NCI-H2196 (cell line): ENCODE measurements around the gene METAP1D.
"Not testable (repeated sequence)": the region's sequence is repeated elsewhere in the genome, so short reads cannot be mapped to it uniquely, and the experiment has no call there.

Experiments used
- DNase-seq: peaks from one replicate; lab custom pipeline; 2025; ENCODE audit not compliant: unreplicated experiment; lab: John Stamatoyannopoulos, UW

METAP1D gene

GRCh38 chr2:172047566-172048507 lies 48.1 kb downstream of the METAP1D start:
- no peak for DNase-seq

GRCh38 chr2:172048508-172049503 lies 49.1 kb downstream of the METAP1D start:
- DNase-seq, result no peak

GRCh38 chr2:172049567-172050120 lies 49.9 kb downstream of the METAP1D start:
- DNase-seq, result no peak

GRCh38 chr2:172050479-172051125 lies 50.8 kb downstream of the METAP1D start:
- no peak for DNase-seq

GRCh38 chr2:172052000-172052983 lies 52.5 kb downstream of the METAP1D start:
- DNase-seq, result peak; percentile 30

GRCh38 chr2:172053486-172053885 lies 53.7 kb downstream of the METAP1D start:
- DNase-seq, result no peak

- no peak for DNase-seq
These were observed 56.5 kb downstream of the METAP1D start for GRCh38 chr2:172056293-172056692.

- DNase-seq, result no peak
These were observed 58.9 kb downstream of the METAP1D start for GRCh38 chr2:172058660-172059059.

GRCh38 chr2:172060118-172060517 lies 60.4 kb downstream of the METAP1D start:
- not testable (repeated sequence) for DNase-seq

- no peak for DNase-seq
These were observed 62.8 kb downstream of the METAP1D start for GRCh38 chr2:172062402-172063004.

- no peak for DNase-seq
These were observed 63.7 kb downstream of the METAP1D start for GRCh38 chr2:172063446-172063845.

GRCh38 chr2:172065111-172065510 lies 65.4 kb downstream of the METAP1D start:
- DNase-seq, result no peak

GRCh38 chr2:172066394-172066886 lies 66.7 kb downstream of the METAP1D start:
- no peak for DNase-seq

- DNase-seq, result not testable (repeated sequence)
These were observed 68.2 kb downstream of the METAP1D start for GRCh38 chr2:172067905-172068304.

- DNase-seq, result no peak
These were observed 71.2 kb downstream of the METAP1D start for GRCh38 chr2:172070936-172071335.

GRCh38 chr2:172072303-172072702 lies 72.5 kb downstream of the METAP1D start:
- DNase-seq, result no peak

- DNase-seq, result no peak
These were observed 73.0 kb downstream of the METAP1D start for GRCh38 chr2:172072706-172073105.

GRCh38 chr2:172073518-172073917 lies 73.8 kb downstream of the METAP1D start:
- DNase-seq, result no peak

- DNase-seq, result no peak
These were observed 74.5 kb downstream of the METAP1D start for GRCh38 chr2:172074254-172074653.
